GM21723 (cell line): ENCODE results near the gene CEP152.
"Not testable (repeated sequence)": the region's sequence is repeated elsewhere in the genome, so short reads cannot be mapped to it uniquely, and the experiment has no call there.

Source experiments
- ATAC-seq: cut with Tn5 transposase; IDR thresholded peaks from one replicate; pipeline ENCODE4 v1.9.1; 2021; ENCODE audit warnings: mild to moderate bottlenecking, moderate library complexity; ENCODE audit not compliant: unreplicated experiment

The CEP152 gene

DNA sequence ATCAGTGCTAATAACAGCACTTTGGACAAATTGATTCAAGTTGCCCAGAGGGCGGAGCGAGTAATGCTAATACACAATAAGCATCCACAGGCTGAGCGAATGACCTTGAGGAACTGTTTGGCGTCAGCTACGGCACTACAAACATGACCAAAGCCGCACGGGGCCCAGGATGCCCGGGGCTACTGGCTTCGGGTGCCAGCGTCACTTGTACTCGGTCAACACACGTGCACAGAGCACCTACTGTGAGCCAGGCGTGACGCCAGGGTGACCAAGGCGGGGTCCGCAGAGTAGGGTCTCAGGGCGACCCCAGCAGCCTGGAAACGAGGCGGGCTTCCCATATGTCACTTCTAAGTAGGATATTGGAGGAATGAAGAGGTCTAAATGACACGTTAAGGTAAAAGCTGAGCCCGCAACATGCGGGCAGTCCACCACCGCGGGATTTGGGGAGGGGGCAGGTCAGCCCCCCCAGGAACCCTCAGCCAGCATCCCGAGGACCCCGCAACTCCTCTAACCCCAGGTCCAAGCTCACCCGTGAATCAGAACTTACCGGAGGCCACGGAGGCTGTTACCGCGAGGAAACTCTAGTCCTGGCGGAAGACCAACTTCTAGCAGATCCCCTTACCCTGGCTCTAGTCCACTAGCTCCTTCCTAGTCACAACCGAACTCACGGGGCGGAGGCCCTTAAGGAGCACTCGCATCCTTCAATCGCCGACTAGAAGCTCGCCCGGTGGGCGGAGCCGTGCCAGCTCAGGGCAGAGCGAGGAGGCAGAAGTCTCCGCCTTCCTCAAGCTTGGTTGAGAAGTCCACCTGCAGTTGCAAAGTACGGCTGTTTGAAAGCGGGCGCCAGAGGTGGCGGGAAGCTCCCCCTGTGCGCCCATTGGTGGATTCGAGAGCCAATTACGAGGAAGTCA, at the start of gene CEP152:
CEP152 (minus strand) TSS at position 656 of the 911 bp plus-strand sequence. CDS start 5,420 bp downstream, outside the sequence.
- peak; percentile 97 for ATAC-seq

DNA sequence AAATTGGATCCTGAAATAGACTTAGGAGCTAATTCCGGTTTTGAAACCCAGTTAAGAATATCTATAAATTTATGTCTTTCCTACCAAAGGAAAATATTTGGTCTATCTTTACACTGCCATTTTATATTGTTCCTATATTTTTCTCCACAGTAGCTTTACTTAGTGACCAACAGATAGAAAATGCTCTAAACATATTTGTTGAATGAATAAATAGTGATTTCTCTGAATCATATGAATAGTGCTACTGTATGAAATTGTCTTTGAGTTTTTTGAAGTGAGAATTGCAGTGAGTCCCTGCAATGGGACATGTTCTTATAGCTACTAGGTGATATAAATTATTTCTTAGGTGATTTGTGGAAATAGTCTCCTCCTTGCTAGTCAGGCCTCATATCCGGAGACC, 48.6 kb upstream of the CEP152 start:
- ATAC-seq: no peak

DNA sequence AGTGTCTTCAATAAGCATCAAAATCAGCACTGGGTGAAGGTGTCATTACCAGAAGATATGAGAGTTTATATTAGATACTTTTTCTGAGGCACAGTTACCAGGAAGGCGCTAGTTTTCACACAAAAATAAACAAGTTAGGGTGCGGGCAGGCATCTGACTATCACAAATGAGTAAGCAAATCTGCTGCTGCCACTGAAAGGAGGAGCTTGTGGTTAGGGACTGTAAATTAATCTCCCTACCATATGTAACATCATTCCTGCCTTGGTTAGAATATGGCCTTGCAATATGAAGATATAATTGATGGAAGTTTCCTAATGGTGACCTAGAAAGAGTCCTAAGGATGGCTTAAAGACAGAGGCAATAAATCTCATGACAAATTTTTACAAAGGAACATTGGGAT, 47.5 kb upstream of the CEP152 start:
- no peak for ATAC-seq

GRCh38 chr15:48856942-48857341, 46.1 kb upstream of the CEP152 start:
- no peak for ATAC-seq

DNA sequence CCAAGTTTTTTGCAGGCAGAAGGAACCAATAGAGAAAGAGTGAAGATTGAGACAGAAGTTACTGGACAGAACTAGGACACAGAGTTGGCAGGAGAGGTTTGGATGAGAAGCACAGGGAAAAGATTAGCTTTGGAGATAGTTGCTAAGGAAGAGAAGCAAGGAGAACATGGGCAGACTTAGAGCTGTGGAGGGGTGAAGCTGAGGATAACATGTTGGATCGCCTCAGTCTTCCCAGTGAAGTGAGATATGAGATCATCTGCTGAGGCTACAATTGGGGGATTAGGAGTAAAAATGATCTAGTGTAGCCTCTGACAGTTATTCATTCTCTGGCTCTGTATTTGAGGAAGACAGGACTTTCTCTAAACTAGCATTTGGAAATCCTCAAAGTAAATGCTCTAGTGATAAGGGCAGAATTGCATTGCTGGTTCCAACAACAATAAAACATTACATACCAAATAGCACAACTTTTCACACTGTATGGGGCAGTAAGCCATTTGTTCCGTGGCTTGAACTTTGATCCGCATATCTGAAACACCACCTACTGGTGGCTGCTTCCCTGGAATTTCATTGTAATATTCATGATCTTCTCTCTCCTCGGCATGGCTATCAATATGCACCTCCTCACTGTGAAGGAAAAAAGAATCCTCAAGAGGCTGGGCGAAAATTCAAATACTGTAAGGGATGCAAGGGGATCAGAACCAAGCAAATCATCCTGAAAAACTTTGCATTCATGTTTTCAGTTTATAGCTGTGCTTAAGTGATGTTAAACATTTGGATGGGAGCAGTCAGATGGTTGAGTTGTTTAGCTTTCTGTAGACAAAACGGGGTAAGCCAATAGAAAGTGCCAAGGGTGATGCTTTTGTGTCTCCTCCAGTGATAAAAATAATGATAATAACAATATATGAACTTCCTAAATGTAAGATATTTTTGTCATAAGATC, 44.9 kb upstream of the CEP152 start:
- no peak for ATAC-seq

DNA sequence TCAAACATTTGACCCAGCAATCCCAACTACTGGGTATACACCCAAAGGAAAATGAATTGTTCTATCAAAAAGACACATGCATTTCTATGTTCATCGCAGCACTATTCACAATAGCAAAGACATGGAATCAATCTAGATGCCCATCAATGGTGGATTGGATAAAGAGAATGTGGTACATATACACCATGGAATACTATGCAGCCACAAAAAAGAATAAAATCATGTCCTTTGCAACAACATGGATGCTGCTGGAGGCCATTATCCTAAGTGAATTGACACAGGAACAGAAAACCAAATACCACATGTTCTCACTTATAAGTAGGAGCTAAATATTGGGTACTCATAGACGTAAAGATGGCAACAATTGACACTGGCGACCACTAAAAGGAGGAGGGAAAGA, 43.6 kb upstream of the CEP152 start:
- not testable (repeated sequence) for ATAC-seq

DNA sequence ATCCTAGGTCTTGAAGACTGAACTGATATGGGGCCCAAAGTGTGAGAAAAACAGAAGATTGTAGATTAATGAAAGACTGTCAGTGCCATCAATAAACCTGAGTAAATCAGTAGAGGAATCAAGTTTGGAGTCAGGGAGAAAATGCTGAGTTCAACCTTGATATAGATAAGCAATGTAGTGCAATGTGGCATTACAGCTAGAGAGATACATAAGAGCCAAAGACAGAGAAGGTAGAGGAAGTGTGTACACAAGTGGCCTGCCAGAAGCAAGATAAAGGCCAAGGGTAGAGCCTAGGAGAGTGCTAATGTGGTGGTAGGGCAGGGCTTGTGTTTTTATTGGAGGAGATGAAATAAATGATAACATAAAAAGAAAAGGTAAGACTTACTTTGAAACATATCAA, 41.1 kb upstream of the CEP152 start:
- ATAC-seq: no peak

DNA sequence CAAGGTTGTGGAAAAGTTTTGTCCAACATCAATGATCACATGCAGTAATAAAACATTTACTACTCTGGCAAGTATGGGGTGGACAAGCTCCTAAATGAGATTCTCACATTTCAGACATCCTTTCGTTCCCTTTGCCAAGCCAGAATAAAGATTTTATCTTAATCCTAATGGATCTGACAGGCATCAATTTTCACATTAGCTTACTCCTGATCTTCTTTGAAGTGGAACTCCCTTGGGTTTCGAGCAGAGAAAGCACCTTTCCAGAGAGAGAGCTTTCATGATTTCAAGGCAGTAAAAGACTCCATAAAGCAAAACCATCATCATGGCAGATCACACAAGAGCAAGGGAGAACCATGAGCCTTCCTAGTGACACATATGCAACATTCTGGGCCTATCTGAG, 39.8 kb upstream of the CEP152 start:
- no peak for ATAC-seq

DNA sequence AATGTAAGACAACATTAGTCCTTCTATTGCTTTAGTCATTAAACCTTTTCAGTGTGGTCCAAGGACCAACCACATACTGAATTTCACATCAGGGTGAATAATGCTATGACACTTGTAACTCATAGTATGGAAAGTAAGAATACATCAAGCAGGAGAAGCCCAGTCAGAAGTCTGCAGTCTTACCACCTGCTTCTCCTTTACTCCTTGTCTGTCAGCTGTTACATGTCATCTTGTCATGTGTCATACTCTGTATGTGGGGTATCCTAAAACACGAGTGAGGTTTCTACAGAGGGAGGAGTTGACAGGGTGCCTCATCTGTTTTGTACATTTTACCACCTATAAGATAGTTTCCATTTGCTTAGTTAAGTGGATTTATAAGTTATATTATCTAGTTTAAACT, 34.3 kb upstream of the CEP152 start:
- no peak for ATAC-seq

DNA sequence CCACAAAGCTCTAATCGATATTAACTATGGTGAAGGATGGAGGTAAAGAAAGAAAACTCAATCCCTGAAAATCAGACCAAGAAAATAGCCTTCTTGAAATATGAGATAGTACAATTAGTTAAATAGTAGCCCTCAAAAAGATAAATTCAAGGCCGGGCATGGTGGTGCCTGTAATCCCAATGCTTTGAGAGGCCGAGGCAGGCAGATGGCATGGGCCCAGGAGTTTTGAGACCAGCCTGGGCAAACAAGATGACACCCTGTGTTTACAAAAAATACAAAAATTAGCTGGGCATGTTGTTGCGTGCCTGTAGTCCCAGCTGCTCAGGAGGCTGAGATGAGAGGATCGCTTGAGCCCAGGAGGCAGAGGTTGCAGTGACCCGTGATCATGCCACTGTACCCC, 31.6 kb upstream of the CEP152 start:
- ATAC-seq: no peak

- ATAC-seq: no peak
Observed at GRCh38 chr15:48834756-48835155, 23.9 kb upstream of the CEP152 start.

DNA sequence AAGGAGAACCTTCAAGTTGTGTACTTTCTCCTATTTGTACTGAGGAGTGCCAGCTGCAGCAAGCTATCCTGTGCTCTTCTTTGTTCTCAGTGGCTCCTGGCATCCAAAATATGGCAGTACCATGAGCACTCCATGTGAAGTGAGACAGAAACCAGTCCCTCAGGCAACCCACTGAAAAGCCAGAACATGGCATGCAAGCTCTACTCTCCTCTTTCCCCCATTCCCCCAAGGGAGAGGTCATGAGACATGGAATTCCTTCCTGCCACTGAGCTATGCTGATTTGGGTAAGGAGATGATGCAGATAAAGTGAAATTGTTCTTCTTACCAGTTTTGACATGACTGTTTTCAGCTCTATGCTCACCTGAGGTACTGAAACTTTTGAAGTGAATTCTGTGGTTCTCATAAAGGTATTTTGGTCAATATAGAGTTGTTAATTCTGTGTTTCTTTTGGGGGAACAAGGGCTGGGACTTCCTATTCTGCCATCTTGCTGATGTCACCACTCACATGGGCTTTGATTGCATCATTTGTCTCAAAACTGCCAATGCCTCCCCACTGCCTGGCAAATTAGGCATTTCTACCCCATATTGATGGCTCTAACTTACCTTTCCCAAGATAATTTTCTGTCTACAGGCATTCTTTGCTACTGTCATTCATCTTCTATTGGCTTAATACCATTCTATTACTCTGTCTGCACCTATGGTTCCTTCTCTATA, 22.8 kb upstream of the CEP152 start:
- no peak for ATAC-seq

DNA sequence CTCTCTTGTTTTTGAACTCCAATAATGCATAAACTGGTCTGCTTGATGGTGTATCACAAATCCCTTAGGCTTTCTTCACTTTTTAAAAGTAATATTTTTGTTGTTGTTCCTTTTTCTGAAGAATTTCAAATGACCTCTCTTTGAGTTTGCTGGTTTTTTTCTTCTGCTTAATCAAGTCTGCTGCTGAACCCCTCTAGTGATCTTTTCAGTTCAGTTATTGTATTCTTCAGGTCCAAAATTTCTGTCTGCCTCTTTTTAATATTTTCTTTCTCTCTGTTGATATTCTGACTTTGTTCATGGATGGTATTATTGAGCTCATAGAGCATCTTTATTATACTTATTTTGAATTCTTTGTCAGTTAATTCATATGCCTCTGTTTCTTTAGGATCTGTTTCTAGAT, 21.8 kb upstream of the CEP152 start:
- no peak for ATAC-seq

GRCh38 chr15:48828906-48829305, 18.0 kb upstream of the CEP152 start:
- no peak for ATAC-seq

GRCh38 chr15:48828471-48828870, 17.6 kb upstream of the CEP152 start:
- no peak for ATAC-seq

DNA sequence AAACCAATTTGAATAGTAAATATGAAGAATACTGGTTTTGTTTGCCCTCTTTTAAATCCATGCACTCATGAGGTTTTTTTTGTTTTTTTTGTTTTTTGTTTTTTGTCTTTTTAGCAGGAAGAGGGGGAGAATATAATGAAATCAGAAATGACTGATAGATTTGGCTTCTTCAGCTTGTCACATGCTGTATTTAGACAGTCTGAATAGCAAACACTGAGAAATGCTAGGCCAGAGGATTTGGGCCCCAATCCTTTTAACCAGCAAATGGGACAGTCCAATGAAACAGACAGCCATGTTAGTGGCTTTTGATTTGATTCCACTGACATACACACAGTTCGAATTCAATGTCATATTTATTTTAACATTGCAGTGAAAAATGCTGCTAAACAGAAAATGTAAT, 14.2 kb upstream of the CEP152 start:
- no peak for ATAC-seq

- ATAC-seq: no peak
Observed at GRCh38 chr15:48823706-48824105, 12.8 kb upstream of the CEP152 start.

- ATAC-seq: no peak
Observed at GRCh38 chr15:48823237-48823636, 12.4 kb upstream of the CEP152 start.

DNA sequence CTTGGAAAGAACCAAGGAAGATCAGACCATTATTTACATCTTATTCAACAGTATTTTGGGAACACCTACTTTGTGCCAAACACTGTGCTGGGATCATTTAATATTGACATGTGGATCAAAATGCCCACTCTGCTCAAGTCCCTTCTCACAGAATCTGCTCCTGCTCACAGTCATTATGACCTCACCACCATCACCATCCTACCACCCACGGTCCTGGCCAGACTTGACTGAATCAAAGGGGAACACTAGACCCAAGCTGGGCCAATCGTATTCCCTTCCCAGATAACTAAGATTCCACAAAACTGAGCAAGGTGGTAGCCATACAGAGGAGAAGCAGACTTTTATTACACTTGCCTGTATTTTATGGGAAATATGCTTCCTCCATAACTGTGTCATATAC, 3.4 kb upstream of the CEP152 start:
- ATAC-seq: no peak

DNA sequence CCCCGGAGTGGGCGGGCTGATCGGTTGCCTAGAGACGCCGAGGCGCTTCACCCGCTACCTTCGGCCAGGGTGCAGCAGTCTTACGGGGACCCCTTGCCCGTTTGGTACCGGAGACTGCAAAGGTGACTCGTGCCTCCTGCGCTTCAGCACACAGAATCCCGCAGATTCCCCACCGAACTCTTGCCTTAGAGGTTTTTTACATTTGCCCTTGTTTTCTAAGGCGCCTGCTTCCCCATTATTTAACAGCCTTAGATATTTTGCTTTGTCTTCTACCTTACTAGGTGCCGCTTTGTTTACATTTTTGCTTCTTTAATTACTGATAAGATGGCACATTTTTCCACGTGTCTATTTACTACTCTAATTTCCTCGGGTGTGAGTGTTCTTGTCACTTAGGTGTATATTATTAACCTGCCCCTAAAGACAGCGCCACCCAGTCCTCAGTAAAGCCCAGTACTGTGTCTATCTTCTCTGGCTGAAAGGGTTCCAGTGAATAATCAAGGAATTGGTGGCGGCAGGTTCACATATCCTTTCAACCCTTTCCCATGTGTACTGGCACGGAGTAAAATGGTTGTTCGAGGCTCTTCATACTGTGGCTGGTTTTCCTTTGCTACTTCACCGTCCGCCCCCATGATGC, 573 bp upstream of the CEP152 start:
- no peak for ATAC-seq

DNA sequence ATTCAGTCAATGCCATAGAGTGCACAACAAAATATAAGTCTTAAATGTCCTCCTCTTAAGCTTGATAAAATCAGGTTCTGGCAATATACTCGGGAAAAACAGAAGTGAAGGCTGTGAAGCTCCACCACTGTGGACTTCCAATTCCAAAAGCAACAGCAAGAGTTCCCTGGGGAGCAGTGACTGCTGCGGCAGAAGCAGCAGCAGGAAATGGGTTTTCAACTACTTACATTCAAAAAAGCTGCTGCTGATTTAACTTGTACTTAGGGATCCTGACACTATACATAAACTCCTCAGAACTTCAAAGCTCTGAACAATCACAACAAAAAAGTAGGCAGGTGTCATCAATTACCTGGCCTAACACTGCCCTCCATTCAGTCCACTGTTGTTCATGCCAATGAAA, 4.7 kb downstream of the CEP152 start:
- ATAC-seq: no peak
